Esophagus muscularis mucosa (tissue), 4 donors: ENCODE data around the gene SLC6A19. TPM values are rescaled to one million over a fixed set of nuclear protein-coding genes. Genes with fewer than 3 reads are reported as not detected.

Experiments used
- DNase-seq: peaks from one replicate; pipeline ENCODE4 v3.0.0-alpha.2; 2017; ENCODE audit errors: extremely low spot score
- H3K27ac ChIP-seq, 4 donors: fragments of 200-600 bp; sonication (generic); replicated peaks in 1 of 4; 1 replicate in 3 of 4; 2 replicates in 1 of 4; pipeline ENCODE4 v1.5.1; 2016 to 2019; ENCODE audit warnings: mild to moderate bottlenecking in 1 of 4
- H3K27me3 ChIP-seq, 4 donors: fragments of 200-600 bp; sonication (generic); one replicate each; pipeline versions ENCODE4 v1.5.1 to v1.6.0; 2016 to 2019
- H3K36me3 ChIP-seq, 4 donors: fragments of 200-600 bp; sonication (generic); one replicate each; pipeline ENCODE4 v1.5.1; 2016 to 2019
- H3K4me1 ChIP-seq, 4 donors: fragments of 200-600 bp; sonication (generic); one replicate each; pipeline ENCODE4 v1.5.1; 2016 to 2019
- H3K4me3 ChIP-seq, 4 donors: fragments of 200-600 bp; sonication (generic); 1 replicate in 2 of 4; 2 replicates in 2 of 4; pipeline ENCODE4 v1.5.1; 2016 to 2019; ENCODE audit warnings: mild to moderate bottlenecking in 4 of 4, moderate library complexity in 1 of 4
- H3K9me3 ChIP-seq, 4 donors: fragments of 200-600 bp; sonication (generic); 1 replicate in 3 of 4; 2 replicates in 1 of 4; pipeline ENCODE4 v1.5.1; 2016 to 2019
- CTCF ChIP-seq, 3 experiments: fragments of 200-600 bp in 2 of 3; fragments of 450-650 bp in 1 of 3; sonication (generic) in 2 of 3; IDR thresholded peaks; one replicate each; pipeline ENCODE4 v1.5.1; 2017 to 2019; ENCODE audit warnings: antibody characterized with exemption in 3 of 3, mild to moderate bottlenecking in 2 of 3, moderate library complexity in 1 of 3
- EP300 ChIP-seq: sonication (generic); formaldehyde crosslinking; IDR thresholded peaks from one replicate; pipeline ENCODE4 v1.6.1; 2017; ENCODE audit warnings: antibody characterized with exemption
- POLR2A ChIP-seq: fragments of 450-650 bp; IDR thresholded peaks from one replicate; pipeline ENCODE4 v1.6.1; 2017; ENCODE audit warnings: antibody characterized with exemption, moderate library complexity, mild to moderate bottlenecking, low read depth
- POLR2AphosphoS5 ChIP-seq, 2 donors: sonication (generic); formaldehyde crosslinking; IDR thresholded peaks; one replicate each; pipeline ENCODE4 v1.6.1; 2017; ENCODE audit warnings: antibody characterized with exemption in 2 of 2
- WGBS: methylation state at CpG from one replicate; pipeline ENCODE4 v1.1.5; 2018; 5-methylcytosine and 5-hydroxymethylcytosine counted together
- intact Hi-C: fragments of 100-400 bp; cut with DNase I; formaldehyde crosslinking; loops from one replicate; pipeline ENCODE4 v1.15.1; 2023
- total RNA-seq, 4 donors: library from RNA; depleted of rRNA; stranded (reverse); fragments of >200 nt; gene quantifications; one replicate each; pipeline versions ENCODE4 v1.1.0 to v1.2.1, GENCODE V29; 2016

SLC6A19 gene
- total RNA-seq, 4 donors from 2014 or later: not detected

- TF ChIP-seq CTCF (IDR thresholded peaks at IDR 0.05): no peak
- no peak for TF ChIP-seq POLR2A
- TF ChIP-seq EP300: no peak
- no peak for TF ChIP-seq POLR2AphosphoS5 (IDR thresholded peaks at IDR 0.05)
- H3K9me3 ChIP-seq: peaks cover 0 to 40% (median 20%) of the 10 kb centered on the region in 4 donors
- no peaks in the 10 kb centered on the region for H3K36me3 ChIP-seq
- H3K27me3 ChIP-seq: peaks cover 0 to 18% (median 0%) of the 10 kb centered on the region in 4 donors
- H3K27ac ChIP-seq: no peak overlapping the region
- no peak for DNase-seq
- no peak overlapping the region for H3K4me3 ChIP-seq
- 100% methylated on average over 1 of the region's 1 CpG for WGBS
- intact Hi-C loops: no loop called here
- no peaks in the 10 kb centered on the region for H3K4me1 ChIP-seq
Measured at GRCh38 chr5:1262381-1262780, 61.0 kb downstream of the SLC6A19 start.

DNA sequence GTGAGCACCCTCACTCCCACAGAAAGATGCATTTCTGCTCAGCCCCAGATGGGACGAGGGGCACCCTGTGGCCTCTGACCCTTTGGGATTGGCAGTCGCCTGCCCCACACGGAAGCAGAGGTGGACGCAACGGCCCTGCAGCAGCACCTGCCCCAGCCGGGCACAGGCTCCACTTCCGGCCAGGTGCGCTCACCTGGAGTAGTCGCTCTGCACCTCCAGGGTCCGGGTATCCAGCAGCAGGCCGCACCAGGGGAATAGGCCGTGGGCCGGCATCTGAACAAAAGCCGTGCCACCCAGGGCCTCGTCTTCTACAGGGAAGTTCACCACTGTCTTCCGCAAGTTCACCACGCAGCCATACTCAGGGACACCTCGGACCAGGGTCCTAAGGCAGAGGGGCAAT, 62.8 kb downstream of the SLC6A19 start:
- TF ChIP-seq CTCF (IDR thresholded peaks at IDR 0.05): no peak
- WGBS: 97% methylated on average over 11 of the region's 18 CpGs
- intact Hi-C loops: no loop called here
- no peaks in the 10 kb centered on the region for H3K36me3 ChIP-seq
- no peaks in the 10 kb centered on the region for H3K4me1 ChIP-seq
- DNase-seq: no peak
- H3K27ac ChIP-seq: no peak overlapping the region
- peaks cover 0 to 8% (median 0%) of the 10 kb centered on the region in 4 donors for H3K27me3 ChIP-seq
- H3K4me3 ChIP-seq: no peak overlapping the region
- H3K9me3 ChIP-seq: peaks cover 0 to 40% (median 20%) of the 10 kb centered on the region in 4 donors

DNA sequence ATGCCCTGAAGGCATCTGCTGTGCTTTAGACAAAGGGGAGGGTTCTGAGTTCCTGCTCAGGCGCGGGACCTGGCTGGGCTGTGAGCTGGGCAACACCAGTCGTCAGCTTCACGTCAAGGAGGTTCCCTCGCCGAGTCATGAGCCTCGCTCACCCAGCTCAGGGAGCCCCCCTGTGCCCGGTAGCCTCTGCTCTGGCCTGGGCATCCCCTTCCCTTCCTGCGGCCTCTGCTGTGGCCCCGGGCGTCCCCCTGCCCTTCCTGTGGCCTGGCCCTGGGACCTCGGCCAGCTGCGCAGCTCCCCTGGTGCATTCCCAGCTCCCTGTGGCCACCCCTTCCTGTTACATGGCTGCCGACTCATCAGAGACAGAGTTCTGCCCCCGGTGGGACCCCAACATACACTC, 63.6 kb downstream of the SLC6A19 start:
- DNase-seq: no peak
- 83% methylated on average over 14 of the region's 15 CpGs for WGBS
- TF ChIP-seq POLR2A (no peak), EP300 (no peak), CTCF (IDR thresholded peaks at IDR 0.05) (no peak), POLR2AphosphoS5 (IDR thresholded peaks at IDR 0.05) (no peak)
- peaks cover 0 to 40% (median 20%) of the 10 kb centered on the region in 4 donors for H3K9me3 ChIP-seq
- H3K27ac ChIP-seq: no peak overlapping the region
- H3K36me3 ChIP-seq: no peaks in the 10 kb centered on the region
- no peaks in the 10 kb centered on the region for H3K4me1 ChIP-seq
- no peak overlapping the region for H3K4me3 ChIP-seq
- intact Hi-C loops: no loop called here
- H3K27me3 ChIP-seq: peaks cover 0 to 8% (median 0%) of the 10 kb centered on the region in 4 donors

DNA sequence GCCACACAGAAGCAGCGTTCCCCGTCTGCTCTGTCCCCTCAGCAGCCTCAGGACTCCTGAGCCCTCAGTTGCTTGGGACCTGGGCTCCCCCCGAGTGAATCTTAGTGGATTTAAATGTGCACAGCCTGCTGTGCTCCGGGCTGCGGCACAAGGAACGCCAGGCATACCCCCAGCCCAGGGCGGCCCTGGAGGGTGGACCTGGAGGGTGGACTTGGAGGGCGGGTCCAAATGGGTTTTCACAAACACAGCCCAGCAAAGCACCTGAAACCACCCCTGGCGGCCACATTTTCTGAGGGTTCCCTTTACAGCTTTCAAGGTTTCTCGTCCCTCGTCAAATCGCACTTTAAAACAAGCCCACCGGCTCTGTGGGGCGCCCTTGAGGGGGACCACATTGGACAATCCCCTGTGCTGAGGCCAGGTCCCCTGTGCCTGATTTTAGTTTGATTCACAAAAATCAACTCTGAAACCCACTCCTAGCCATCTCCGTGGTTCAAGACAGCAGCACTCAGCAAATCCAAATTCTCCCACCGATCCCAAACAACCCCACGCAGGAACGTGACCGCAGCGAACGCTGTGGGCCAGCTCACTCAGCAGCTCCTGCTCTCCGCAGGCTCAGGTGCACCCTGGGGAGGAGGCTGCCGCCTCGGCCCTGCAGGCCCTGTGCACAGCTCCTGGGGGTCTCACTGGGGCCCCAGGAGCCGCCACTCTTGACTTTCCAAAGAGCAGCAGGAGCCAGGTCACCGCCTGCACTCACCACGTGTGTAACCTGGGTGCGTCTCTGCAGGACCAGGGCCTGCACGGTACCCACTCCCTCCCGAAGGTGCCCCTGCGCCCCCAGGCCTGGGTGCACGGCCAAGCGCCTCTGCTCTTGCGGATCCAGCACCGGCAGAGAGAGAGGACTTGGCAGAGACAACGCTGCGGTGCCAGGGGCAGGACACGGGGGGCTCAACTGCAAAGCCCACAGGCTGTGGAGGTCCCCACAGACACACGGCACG, 64.4 kb downstream of the SLC6A19 start:
- H3K27ac ChIP-seq: no peak overlapping the region
- intact Hi-C loops: no loop called here
- WGBS: 86% methylated on average over 24 of the region's 40 CpGs
- no peaks in the 10 kb centered on the region for H3K36me3 ChIP-seq
- H3K4me3 ChIP-seq: no peak overlapping the region
- H3K4me1 ChIP-seq: no peaks in the 10 kb centered on the region
- no peak for DNase-seq
- H3K9me3 ChIP-seq: peaks cover 0 to 35% (median 20%) of the 10 kb centered on the region in 4 donors
- peaks cover 0 to 8% (median 0%) of the 10 kb centered on the region in 4 donors for H3K27me3 ChIP-seq
- TF ChIP-seq POLR2AphosphoS5 (IDR thresholded peaks at IDR 0.05) (no peak), CTCF (IDR thresholded peaks at IDR 0.05) (no peak), POLR2A (no peak), EP300 (no peak)
